HL-60/S4 (cell line): ENCODE data around the gene TMEM217.
"Not testable (repeated sequence)": the region's sequence is repeated elsewhere in the genome, so short reads cannot be mapped to it uniquely, and the experiment has no call there.

ENCODE experiments used
- in situ Hi-C: fragments of 300-500 bp; cut with MboI; formaldehyde crosslinking; loops from 2 replicates; pipeline ENCODE4 v1.14.3; 2022; ENCODE audit warnings: low sequenced_read_pairs

Gene TMEM217

DNA sequence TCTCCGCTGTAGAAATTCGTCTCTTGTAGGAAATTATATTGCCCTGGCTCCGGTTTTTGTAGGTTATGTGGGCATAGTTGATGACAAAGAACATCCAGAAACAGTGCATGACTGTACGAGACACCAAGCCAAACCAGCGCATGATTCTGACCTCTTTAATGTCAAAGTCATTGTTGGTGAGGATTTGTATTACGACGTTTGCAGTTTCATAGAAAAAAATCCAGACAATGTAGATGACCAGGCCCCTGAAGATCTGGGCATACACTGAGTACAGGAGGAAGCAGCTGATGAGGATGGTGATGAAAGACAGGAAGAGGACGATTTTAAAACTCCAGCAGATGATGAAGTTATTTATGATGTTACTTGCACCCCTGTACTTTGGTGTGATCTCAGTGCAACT, 39.4 kb downstream of the TMEM217 start:
- in situ Hi-C loops, result loop anchor here (25.0 kb wide), 1 partner anchor 606 kb away; no protein-coding TSS in a partner anchor

DNA sequence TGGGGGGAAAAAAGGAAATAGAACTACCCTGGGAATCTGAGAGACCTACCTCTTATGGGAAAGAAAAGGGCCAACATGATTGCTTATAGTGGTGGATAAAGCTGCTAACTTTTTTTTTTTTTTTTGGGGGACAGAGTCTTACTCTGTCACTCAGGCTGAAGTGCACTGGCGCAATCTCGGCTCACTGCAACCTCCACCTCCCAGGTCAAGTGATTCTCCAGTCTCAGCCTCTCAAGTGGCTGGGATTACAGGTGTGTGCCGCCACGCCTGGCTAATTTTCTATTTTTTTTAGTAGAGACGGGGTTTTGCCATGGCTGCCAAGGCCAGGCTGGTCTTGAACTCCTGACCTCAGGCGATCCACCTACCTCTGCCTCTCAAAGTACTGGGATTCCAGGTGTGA, 39.9 kb downstream of the TMEM217 start:
- in situ Hi-C loops, result loop anchor here (25.0 kb wide), 1 partner anchor 606 kb away; no protein-coding TSS in a partner anchor

DNA sequence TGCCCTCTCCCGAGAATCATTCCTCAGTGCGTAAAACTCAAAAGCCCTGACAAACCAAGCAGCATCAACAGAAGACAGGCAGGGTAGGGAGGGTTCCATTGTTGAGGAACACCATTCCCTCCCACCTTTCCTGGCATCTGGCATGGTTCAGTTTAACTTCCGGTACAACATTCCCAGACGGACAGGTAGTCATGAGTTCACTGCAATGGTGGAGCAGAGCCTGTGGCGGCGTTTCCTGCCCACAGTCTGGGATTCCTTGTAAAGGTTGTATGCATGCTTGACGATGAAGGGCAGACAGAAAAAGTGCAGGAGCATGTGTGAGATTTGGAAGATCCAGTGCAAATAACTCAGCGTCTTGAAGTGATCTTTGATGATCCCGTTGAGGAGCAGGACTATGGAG, 45.7 kb downstream of the TMEM217 start:
- in situ Hi-C loops, result loop anchor here (5.0 to 25.0 kb wide), 2 partner anchors 35 to 600 kb away; no protein-coding TSS in a partner anchor

DNA sequence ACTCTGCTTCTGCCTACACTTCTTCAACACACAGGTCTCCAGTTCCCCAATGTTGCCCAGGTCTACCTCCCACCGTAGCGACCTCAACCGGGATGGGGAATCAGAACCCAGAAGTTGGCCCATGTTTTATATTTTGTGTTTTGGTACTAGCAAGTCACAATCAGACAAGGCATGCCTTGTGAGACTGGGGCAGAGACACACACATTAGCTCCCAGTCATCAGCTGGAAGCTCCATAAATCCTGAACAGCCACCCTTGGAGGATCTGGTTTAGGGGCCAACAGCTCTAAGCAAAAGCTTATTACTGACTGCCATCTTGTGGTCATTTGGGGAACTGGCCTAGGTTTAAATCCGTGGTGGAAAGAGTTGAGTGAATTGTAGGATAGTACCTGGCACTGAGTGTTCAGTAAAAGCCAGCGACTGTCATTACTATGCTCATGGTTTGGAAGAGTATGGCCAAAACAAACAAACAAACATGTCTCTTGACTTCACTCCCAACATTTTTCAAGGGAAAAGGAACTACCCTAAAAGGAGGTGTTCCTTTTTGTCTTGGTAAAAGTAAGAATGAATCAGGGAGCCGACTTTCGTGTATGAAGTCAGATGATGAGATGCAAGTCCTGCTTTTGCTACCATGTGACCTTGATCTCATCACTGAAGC, 47.5 kb downstream of the TMEM217 start:
- in situ Hi-C loops, result loop anchor here (5.0 to 25.0 kb wide), 2 partner anchors 33 to 598 kb away; no protein-coding TSS in a partner anchor

DNA sequence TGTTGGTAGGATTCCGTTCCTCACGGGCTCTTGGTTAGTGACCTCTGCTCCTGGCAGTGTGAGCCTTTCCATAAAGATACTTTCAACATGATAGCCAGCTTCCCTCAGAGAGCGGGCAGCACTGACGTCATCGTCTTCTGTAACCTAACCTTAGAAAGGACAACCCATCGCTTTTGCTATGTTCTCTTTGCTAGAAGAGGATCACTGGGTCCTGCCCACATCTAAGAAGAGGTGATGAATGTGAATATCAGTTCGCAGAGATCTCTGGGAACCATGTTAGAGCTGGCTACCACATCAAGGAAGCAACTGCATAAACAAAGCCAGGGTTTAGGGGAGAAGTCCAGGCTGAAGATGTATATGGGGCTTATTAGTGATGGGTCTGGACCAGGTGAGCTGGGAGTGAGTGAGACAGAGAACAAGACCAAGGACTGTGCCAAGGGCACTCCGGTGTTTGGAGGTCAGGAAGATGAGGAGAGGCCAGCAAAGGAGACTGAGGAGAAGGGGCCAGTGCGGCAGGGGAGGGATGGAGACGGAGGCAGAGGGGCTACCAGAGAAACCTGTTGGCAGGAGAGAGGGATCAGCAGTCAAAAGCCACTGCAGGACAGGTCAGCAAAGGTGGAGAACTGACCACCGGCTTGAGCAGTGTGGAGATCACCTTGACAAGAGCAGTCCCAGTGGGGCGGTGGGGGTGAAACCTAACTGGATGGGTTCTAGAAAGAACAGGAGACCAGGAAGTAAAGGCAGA, 48.3 kb downstream of the TMEM217 start:
- in situ Hi-C loops, result loop anchor here (5.0 to 25.0 kb wide), 4 partner anchors 32 to 597 kb away; no protein-coding TSS in a partner anchor

DNA sequence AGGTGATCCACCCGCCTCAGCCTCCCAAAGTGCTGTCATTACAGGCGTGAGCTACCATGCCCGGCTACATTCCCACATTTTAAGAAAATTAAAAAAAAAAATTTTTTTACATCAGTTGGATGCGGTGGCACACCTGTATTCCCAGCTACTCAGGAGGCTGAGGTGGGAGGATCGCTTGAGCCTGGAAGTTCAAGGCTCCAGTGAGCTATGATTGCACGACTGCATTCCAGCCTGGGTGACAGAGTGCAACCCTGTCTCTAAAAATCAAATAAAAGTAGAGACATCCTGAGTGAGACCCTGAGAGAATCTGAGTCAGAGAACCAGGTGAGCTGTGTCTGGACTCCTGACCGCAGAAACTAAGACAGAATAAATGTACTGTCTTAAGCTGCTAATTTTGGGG, 49.2 kb downstream of the TMEM217 start:
- in situ Hi-C loops, result loop anchor here (5.0 to 25.0 kb wide), 3 partner anchors 186 to 596 kb away; no protein-coding TSS in a partner anchor

DNA sequence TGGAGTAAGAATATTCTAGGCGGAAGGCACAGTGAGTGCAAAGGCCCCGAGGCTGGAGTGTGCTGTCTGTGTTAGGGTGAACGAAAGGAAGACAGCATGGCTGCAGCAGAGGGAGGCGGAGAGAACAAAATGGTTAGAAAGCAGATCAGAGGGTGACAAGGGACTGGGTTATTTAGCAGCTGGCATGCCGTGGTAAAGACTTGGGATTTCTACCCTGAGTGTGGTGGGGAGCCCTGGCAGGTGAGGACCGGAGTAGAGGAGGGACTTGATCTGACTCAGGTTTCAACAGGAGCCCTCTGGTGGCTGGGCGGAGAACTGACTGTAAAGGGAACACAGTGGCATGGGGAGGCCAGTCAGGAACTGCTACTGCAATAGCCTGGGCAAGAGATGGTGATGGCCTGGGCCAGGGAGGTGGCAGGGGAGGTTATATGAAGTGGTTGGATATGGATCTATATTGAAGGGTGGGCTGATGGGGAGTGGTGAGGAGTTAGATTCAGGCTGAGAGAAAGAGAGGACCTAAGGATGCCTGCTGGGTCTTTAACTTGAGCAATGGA, 50.0 kb downstream of the TMEM217 start:
- in situ Hi-C loops, result loop anchor here (5.0 to 25.0 kb wide), 3 partner anchors 186 to 596 kb away; no protein-coding TSS in a partner anchor

DNA sequence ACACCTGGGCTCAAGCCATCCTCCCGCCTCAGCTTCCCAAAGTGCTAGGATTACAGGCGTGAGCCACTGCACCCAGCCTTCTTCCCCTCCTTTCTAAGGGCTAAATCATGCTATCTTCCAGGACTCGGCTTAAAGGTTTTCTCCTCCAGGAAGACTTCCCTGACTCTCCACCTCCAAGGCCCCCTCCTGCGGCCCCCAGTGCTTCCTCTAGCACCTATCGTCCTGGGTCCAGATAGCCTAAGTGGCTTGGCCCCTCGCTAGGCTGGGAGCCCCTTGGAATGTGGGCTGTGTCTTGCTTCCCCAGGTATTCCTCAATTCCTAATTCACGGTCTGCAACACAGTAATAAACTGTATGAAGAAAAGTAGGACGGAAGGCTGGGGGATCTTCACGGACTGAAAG, 51.3 kb downstream of the TMEM217 start:
- in situ Hi-C loops, result loop anchor here (5.0 to 25.0 kb wide), 3 partner anchors 184 to 594 kb away; no protein-coding TSS in a partner anchor

DNA sequence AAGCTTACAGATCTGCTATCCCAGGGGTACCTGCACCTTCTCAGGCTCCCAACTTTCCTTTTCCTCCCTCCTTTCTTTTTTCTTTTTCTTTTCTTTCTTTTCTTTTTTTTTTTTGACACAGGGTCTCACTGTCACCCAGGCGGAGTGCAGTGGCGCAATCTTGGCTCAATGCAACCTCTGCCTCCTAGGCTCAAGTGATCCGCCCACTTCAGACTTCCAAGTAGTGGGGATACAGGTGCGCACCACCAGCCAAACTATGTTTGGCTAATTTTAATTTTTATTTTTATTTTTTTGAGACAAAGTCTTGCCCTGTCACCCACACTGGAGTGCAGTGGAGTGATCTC, 52.0 kb downstream of the TMEM217 start:
- in situ Hi-C loops, result loop anchor here (5.0 to 25.0 kb wide), 3 partner anchors 184 to 594 kb away; no protein-coding TSS in a partner anchor

DNA sequence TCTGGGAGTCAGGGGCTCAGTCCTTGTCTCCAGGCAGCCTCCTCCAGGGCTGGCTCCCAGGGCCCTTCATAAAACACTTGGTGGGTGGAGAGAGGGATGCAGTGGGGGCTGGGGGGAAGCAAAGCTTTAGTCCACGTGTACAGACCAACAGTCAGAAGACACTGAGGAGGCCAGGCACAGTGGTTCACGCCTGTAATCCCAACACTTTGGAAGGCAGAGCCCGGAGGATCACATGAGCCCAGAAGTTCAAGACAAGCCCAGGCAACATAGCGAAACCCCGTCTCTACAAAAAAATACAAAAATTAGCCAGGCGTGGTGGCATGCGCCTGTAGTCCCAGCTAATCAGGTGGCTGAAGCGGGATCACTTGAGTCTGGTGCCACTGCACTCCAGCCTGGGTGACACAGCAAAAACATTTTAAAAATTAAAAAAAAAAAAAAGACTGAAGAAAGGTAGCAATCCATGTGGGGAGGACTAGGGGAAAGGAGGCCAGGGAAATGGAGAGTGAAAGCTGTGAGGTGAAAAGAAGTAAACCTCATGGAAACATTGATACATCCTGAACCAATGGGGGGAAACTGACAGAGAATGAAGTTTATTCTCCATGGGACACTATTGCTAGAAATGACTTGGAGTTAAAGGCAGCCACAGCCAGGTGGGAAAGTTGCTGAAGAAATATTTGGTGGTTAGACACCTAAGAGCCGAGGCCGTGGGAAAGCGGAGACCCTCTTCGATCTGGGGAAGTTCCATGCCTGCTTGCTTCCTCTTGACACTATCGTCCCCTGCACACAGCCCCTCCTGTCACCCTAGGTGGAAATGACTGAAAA, 52.6 kb downstream of the TMEM217 start:
- in situ Hi-C loops, result loop anchor here (5.0 to 25.0 kb wide), 3 partner anchors 183 to 593 kb away; no protein-coding TSS in a partner anchor

DNA sequence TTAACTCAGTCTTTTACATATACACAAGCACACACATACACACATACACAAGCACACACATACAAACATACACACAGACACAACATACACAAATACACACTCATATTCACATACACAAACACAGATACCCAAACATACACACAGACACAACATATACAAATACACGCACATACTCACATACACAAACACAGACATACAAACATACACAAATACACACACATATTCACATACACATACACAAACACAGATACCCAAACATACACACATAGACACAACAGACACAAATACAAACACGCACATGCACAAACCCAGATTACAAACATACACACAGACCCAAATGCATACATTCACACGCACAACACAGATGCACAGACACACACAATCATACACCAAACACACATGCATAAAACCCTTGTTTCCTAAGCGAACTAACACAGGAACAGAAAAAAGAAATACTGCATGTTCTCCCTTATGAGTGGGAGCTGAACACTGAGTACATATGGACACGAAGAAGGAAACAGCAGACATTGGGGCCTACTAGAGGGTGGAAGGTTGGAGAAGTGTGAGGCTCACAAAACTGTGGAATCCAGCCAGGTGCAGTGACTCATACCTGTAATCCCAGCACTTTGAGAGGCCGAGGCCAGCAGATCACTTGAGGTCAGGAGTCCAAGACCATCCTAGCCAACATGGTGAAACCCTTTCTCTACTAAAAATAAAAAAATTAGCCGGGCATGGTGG, 53.8 kb downstream of the TMEM217 start:
- in situ Hi-C loops, result loop anchor here (25.0 kb wide), 1 partner anchor 592 kb away; no protein-coding TSS in a partner anchor

DNA sequence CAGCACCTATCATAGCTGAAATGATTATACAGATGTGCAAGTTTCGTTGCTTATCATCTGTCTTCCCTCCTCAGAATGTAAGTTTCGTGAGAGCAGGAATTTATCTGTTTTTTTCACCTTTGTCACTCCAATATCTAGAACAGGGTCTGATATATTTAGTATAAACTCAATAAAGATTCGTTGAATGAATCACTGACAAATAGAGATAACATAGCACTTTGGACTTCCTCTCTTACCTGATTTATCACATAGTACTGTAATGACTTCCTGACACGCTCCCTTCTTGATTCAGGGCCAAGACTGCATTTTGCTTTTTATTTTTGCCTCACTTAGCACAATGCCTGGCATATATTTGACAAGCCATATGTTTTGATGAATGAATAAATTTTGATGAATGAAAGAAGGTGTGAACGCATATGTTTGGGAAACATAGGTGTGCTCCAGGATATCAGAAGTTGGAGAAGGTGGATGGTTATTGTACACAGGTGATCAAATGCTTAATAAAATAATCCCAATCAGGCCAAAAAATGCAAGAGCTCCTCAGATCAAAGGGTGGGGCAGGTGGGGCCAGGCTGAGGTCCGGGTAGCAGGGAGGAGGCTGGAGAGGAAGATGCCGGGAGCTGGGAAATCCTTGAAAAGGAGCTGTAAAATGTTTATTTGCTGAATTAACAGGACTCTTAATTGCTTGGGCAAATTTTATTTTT, 55.0 kb downstream of the TMEM217 start:
- in situ Hi-C loops, result loop anchor here (25.0 kb wide), 1 partner anchor 591 kb away; no protein-coding TSS in a partner anchor

DNA sequence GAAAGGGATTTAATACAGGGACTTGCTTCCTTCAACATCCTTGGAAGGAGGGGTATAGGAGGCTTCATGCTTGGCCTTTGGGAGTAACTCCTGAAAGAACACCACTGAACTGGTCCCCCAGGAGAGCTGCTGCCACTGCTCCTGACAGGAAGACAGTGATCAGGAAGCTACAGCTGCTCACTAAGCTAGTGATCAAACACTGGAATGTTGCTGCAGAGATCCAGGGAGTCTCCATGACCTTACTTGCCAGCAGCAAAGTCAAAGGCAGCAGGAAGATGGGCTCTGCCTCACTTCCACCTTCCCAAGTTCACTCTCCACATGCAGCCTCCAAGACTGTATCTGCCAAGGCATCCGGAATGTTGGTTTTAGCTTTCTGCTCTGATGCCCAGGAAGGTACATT, 56.2 kb downstream of the TMEM217 start:
- in situ Hi-C loops, result loop anchor here (25.0 kb wide), 1 partner anchor 589 kb away; no protein-coding TSS in a partner anchor

DNA sequence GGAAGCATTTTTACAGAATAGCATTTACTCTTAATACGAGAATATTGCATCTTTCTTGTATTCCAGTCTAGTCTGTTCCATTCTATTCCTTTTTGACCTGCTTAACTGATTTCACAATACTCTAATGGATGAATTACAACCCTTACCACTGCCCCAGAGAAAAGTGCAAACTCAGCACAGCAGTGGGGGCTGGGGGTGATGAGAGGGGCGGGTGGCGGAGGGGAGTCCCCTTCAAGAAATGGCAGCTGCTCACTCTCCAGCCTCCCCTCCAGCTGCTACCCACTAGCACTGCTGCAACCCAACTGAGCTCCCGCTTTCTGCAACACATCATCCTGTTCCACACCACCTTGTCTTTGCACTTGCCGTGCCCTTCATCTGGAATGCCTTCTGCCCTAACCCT, 57.9 kb downstream of the TMEM217 start:
- in situ Hi-C loops, result loop anchor here (25.0 kb wide), 1 partner anchor 588 kb away; no protein-coding TSS in a partner anchor

DNA sequence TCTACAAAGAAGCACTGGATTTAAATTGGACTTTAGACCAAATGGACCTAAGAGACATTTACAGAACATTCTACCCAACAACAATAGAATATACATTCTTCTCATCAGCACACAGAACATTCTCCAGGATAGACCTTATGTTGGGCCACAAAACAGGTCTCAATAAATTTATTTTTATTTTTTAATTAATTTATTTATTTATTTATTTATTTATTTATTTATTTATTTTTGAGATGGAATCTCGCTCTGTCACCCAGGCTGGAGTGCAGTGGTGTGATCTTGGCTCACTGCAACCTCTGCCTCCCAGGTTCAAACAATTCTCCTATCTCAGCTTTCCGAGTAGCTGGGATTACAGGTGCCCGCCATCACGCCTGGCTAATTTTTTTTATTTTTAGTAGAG, 61.5 kb downstream of the TMEM217 start:
- in situ Hi-C loops, result not testable (repeated sequence)

DNA sequence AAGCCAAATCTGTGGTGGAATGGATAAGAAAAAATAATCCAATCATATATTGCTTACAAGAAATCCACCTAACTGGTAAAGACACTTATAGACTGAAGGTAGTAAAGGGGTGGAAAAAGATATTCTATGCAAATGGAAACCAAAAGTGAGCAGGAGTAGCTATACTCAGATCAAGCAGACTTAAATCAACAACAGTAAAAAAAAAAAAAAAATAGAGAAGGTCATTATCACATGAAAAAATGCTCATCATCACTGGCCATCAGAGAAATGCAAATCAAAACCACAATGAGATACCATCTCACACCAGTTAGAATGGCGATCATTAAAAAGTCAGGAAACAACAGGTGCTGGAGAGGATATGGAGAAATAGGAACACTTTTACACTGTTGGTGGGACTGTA, 63.1 kb downstream of the TMEM217 start:
- in situ Hi-C loops, result not testable (repeated sequence)

DNA sequence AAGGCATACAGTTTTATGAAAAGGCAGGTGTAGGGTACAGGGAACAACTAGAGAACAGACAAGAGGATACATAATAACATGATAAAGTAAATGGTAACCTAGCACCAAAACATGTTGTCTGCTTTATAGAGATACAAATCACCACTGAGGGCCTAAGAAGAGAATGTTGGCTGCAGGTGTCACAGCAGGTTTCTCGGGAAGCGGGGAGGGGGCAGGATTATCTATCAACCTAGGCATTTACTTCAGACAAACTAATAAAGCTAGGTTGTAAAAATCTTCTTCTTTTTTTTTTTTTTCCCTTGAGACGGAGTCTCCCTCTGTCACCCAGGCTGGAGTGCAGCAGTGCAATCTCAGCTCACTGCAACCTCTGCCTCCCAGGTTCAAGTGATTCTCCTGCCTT, 65.3 kb downstream of the TMEM217 start:
- in situ Hi-C loops, result no loop called here

DNA sequence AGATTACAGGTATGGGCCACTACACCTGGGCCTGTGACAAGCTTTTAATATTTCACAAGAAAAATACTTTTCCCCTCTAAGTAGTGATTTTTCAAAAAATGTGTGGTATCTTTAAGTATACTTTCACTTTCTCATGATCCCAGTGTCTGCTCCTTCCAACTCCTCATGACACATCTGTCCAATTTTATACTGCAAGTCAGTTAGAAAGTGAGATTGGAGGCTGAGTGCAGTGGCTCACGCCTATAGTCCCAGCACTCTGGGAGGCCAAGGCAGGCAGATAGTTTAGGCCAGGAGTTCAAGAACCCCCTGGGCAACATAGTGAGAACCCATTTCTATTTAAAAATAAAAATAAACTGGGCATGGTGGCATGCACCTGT, 67.8 kb downstream of the TMEM217 start:
- in situ Hi-C loops, result no loop called here

DNA sequence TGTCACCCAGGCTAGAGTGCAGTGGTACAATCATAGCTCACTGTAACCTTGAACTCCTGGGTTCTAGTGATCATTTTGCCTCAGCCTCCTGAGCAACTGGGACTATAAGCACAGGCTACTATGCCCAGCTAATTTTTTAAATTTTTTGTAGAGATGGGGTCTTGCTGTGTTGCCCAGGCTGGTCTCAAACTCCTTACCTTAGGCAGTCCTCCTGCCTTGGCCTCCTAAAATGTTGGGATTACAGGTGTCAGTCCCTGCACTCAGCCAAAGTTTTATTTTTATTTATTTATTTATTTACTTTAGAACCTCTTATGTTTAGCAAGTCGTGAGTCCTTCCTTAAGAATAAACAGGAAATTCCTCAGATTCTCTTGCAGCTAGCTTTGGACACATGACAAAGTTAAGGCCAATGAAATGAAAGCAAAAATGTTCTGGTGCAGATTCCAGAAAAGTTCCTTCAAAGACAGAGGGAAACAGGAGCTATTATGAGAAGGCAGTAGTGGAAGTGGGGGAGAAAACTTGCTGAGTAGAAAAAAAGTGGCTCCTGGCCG, 68.9 kb downstream of the TMEM217 start:
- in situ Hi-C loops, result no loop called here
